ENCODE measurements around the gene NCOA5. TPM values are rescaled to one million over a fixed set of nuclear protein-coding genes. Genes with fewer than 3 reads are reported as not detected.
A peak's percentile ranks its signal among the peaks of the same experiment; 100 is the strongest.

NCOA5 gene
- total RNA-seq, 1 donor = 18.6 TPM

DNA sequence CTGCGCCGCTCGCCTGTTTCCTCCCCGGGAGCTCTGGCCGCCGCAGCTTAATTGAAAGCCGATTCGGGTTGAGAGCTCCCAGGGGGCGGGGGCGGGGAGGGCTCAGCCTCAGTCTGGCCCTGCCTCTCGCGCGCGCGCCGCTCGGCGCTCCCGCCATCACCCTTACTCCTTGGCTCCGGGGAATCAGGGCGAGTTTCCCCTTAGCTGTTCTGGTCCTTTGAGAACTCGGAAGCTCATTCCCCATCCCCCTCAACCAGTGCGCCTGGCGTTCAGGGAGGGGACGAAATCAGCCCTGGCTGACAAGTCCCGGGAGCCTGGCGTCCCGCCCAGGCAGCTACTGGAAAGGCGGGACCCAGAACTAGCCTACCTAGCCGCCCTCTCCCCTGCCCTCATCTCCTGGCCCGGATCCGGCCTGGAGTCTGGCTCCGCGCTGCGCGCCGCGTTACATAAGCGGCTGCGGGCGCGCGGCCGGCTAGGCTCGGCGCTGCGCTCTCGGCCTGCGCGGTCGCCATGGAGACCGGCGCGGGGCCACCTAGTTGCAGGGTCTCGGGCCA is 58.0 kb downstream of the NCOA5 start:
- no peak for DNase-seq (ENCODE audit: low read depth)
- H3K4me3 ChIP-seq (ENCODE audit: low read depth, low read length) = no peak overlapping the region
- TF ChIP-seq, protein P1, sequence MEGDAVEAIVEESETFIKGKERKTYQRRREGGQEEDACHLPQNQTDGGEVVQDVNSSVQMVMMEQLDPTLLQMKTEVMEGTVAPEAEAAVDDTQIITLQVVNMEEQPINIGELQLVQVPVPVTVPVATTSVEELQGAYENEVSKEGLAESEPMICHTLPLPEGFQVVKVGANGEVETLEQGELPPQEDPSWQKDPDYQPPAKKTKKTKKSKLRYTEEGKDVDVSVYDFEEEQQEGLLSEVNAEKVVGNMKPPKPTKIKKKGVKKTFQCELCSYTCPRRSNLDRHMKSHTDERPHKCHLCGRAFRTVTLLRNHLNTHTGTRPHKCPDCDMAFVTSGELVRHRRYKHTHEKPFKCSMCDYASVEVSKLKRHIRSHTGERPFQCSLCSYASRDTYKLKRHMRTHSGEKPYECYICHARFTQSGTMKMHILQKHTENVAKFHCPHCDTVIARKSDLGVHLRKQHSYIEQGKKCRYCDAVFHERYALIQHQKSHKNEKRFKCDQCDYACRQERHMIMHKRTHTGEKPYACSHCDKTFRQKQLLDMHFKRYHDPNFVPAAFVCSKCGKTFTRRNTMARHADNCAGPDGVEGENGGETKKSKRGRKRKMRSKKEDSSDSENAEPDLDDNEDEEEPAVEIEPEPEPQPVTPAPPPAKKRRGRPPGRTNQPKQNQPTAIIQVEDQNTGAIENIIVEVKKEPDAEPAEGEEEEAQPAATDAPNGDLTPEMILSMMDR (IDR thresholded peaks at IDR 0.05; ENCODE audit: insufficient read depth, low read depth, low read length) = no peak

GRCh38 chr20:46031014-46031569 is 58.7 kb downstream of the NCOA5 start:
- TF ChIP-seq, protein P1 (IDR thresholded peaks at IDR 0.05; ENCODE audit: insufficient read depth, low read depth, low read length) = no peak
- DNase-seq (ENCODE audit: low read depth) = no peak
- H3K4me3 ChIP-seq (ENCODE audit: low read depth, low read length) = no peak overlapping the region

DNA sequence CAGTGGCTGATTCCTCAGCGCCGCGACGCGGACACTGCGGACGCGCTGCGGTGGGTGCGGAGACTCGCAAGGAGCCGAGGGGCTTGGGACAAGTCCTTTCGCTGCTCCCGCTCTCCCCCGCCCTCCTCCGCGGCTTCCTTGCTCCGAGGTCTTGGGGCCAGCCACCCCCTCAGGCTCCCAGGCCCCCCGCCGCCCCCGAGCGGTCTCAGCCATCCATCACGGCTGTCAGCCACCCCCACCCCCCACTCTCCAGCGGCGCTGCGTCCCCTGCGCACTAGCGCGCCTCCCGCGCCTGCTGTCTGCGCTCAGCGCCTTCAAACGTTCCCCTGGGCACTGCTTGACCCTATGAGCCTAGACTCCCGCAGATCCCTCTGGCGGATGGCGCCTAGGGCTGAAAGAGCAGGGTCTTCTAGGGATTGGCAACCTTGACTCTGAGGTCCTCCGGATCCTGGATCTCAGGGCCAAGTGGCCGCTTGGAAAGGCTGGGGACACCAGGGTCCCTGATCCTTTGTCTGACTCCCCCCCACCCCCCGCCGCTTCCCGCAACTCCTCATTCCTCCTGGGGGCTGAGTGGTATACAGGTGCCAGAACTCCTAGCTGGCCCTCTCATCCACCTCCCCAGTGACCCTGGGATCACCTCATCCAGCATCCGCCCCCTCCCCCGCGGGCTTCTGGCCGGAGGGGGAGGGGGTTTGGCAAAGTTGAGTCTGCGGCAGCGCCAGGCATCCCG is 59.3 kb downstream of the NCOA5 start:
- TF ChIP-seq, protein P1 (IDR thresholded peaks at IDR 0.05; ENCODE audit: insufficient read depth, low read depth, low read length) = no peak
- DNase-seq (ENCODE audit: low read depth) = no peak
- no peak overlapping the region for H3K4me3 ChIP-seq (ENCODE audit: low read depth, low read length)

GRCh38 chr20:46028772-46029371 is 60.9 kb downstream of the NCOA5 start, which contains the start of gene SLC12A5:
TSS of gene SLC12A5 (plus strand) at chr20:46029215. CDS start at chr20:46029345, 130 bp downstream.
- TF ChIP-seq, protein P1 (IDR thresholded peaks at IDR 0.05; ENCODE audit: insufficient read depth, low read depth, low read length) = no peak
- no peak for DNase-seq (ENCODE audit: low read depth)
- H3K4me3 ChIP-seq (ENCODE audit: low read depth, low read length) = no peak within 1 kb of the TSS

GRCh38 chr20:46028110-46028509 is 61.7 kb downstream of the NCOA5 start:
- TF ChIP-seq, protein P1 (IDR thresholded peaks at IDR 0.05; ENCODE audit: insufficient read depth, low read depth, low read length) = no peak
- H3K4me3 ChIP-seq (ENCODE audit: low read depth, low read length) = no peak overlapping the region
- DNase-seq (ENCODE audit: low read depth) = no peak

- H3K4me3 ChIP-seq (ENCODE audit: low read depth, low read length) = no peak overlapping the region
- TF ChIP-seq, protein P1 (IDR thresholded peaks at IDR 0.05; ENCODE audit: insufficient read depth, low read depth, low read length) = no peak
- peak; percentile 71 for DNase-seq (ENCODE audit: low read depth)
These were observed 62.4 kb downstream of the NCOA5 start for GRCh38 chr20:46027245-46027853.

Data from fibroblast of villous mesenchyme (primary cell).